HT1080 (cell line): ENCODE results near the gene GNB2. TPM values are rescaled to one million over a fixed set of nuclear protein-coding genes. Genes with fewer than 3 reads are reported as not detected.
A peak's percentile ranks its signal among the peaks of the same experiment; 100 is the strongest.

Source experiments
- DNase-seq: peaks from one replicate; pipeline ENCODE4 v3.0.0-alpha.2; 2015; ENCODE audit warnings: low read depth
- polyA plus RNA-seq, 2 experiments: library from polyadenylated mRNA; depleted of rRNA; stranded (reverse); fragments of >200 nt; gene quantifications; 2 replicates each; pipeline ENCODE4 v1.2.3, GENCODE V29; 2015
- total RNA-seq: library from RNA; depleted of rRNA; stranded (reverse); fragments of >200 nt; shearing (Covaris generic); gene quantifications from 2 replicates; pipeline ENCODE4 v1.2.3, GENCODE V29; 2014; rRNA removed

Gene GNB2
- total RNA-seq, result 92.6 and 162 TPM in 2 replicates
- 227 and 261 TPM in 2 replicates for polyA plus RNA-seq (2015; cell fraction: cytosol; rRNA removed)
- 128 and 129 TPM in 2 replicates for polyA plus RNA-seq (2015; cell fraction: nucleus; rRNA removed)

DNA sequence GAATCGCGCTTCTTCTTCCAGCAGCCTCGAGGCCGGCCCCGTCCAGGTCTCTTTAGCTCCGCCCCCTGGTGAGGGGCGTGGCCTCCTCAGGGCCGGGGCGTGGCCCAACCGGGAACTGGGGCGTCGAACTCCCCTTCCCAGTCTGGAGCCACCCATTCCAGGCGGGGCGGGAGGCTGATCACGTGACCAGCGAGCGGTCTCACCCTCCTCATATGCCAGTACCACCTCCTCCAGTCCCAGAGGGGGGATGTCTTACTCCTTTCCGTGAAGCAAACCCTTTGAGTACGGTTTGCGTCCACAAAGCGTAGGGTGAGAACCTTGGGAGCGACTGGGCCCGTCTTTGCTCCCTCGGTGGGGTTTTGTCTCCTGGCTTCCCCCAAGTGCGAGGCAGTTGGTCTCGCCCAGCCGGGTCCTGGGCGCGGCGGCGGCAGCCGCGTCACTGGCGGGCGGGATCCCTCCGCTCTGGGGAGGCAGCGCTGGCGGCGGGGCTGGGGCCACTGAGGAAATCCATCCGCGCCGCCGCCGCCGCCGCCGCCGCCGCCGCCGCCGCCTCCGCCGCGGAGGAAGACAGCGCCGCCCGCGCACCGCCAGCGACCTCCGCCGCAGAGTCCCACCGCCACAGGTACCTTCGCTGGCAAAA, at the start of gene GNB2:
Gene GNB2 (plus strand): TSS at position 439 of the 640 bp plus-strand sequence. CDS start 2,526 bp downstream, outside the sequence.
- peak; percentile 98 for DNase-seq

DNA sequence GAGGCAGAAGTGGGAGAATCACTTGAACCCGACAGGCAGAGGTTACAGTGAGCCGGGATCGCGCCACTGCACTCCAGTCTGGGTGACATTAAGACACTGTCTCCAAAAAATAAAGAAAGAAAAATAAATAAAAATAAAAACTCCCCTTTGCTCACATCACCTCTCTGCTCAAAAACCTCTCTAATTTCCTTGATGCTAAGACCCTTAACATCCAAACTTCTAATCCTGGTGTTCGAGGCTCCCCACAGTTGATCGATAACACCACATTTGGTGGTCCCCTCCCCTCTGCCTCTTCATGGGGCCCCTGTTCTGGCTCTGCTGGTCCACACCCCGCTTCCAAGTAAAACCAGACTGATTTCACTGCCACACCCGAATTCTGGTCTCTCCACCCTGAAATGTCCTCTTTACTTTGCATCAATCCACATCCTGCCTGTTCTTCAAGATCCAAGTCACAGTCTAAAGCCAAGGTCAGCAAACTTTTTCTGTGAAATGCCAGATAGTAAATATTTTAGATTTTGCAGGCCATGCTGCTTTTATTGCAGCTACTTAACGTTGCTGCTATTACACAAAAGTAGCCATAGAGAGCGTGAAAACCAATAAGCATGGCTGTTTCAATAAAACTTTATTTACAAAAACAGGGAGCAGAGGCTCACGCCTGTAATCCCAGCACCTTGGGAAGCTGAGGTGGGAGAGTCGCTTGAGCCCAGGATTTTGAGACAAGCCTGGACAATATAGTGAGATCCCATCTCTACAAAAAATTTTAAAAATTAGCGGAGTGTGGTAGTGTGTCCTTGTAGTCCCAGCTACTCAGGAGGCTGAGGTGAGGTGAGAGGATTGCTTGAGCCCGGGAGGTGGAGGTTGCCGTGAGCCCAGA, 49.4 kb upstream of the GNB2 start:
- DNase-seq, result no peak

DNA sequence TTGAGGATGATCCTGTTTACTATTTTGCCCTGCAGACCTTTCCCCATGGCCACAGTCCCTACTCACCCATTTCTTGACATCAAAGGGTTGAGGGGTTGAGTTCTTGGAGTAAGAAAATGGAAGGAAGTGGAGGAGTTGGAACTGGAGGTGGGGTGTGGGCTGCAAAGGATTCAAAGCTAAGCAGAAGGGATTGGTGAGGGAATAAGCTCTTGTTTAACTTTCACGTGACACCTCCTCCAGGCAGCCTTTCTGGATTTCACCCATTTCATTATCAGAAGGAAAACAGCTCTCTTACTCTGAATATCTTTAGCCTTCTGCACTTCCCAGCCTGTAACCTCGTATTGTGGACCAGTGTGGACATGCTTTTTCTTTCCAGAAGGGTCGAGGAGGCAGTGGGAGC, 47.5 kb upstream of the GNB2 start:
- DNase-seq, result no peak

DNA sequence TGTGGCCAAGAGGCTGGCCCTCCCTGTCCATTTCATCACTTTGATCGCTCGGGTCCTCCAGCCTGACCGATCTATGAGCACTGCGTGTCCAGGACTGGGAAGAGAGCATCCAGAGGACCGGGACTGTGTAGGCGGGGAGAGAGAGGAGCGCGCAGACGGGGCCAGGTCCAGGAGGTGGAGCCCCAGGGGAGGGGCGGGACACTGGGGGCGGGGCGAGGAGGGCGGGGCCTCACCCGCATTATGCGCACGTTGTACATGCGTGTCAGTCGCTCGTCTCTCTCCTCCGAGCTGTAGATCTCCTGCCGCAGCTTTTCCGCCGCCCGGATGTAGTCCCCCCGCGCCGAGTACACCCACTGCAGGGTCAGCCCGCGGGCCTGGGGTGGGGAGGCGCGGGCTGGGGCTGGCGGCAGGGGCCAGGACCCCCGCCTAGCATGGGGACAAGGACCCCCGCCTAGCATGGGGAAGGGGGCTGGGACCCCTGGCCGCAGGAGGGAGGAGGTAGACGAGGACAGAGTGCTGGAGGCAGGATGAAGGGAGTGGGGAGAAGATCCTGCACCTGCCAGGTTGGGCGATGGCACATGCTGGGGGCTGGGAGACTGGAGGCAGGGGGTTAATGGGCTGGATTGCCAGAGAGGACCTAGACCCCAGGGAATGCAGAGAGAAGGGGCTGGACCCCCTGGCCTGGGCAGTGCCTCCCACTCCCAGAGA, 46.9 kb upstream of the GNB2 start:
- DNase-seq, result no peak

DNA sequence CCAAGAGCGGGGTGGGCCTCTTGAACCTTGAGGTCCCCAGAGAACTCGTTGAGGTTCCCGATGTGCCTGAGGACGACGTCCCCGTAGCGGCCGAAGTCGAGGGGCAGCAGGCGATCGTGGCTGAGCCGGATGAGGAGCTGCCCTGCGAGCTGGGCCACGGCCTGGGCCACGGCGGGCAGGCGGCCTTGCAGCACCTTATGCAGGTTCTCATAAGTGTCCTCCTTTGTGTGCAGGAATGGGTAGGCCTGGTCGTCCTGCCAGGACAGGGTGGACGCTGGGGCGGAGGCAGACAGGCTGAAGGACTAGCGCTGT, 46.3 kb upstream of the GNB2 start:
- no peak for DNase-seq

DNA sequence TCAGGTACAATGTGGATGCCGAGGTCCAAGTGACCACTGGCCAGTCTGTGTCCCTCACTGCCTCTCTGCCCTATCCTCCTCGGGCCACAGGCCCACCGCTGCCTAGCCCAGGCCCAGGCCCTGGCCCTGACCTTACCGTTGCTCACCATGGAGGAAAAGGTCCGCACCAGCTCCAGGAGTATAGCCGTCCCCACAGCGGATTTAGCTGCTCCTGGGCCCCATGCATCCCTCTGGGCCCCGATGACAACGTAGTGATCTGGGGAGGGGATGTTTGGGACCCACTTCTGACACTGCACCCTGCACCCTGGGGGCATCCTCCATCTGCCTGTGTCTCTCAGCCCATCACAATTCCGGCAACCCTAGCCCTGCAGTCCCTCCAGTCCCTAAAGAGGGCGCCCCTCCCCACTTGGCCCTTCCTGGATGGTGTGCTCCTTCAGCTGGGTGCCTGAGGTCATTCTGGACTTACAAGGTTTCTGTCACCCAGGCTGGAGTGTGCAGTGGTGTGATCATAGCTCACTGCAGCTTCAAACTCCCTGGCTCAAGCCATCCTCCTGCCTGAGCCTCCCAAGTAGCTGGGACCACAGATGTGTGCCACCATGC, 44.3 kb upstream of the GNB2 start:
- DNase-seq, result peak; percentile 18

DNA sequence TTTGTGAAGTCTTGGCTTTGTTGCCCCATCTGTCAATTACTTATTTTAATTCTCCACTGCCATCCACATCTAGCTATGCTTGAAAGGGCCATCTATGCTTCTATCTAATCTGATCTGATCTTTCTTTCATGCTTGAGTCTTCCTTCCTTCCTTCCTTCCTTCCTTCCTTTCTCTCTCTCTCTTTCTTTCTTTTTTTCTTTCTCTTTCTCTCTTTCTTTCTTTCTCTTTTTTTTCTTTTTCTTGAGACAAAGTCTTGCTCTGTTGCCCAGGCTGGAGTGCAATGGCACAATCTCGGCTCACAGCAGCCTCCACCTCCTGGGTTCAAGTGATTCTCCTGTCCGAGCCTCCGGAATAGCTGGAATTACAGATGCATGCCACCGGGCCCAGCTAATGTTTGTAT, 43.5 kb upstream of the GNB2 start:
- DNase-seq, result no peak

DNA sequence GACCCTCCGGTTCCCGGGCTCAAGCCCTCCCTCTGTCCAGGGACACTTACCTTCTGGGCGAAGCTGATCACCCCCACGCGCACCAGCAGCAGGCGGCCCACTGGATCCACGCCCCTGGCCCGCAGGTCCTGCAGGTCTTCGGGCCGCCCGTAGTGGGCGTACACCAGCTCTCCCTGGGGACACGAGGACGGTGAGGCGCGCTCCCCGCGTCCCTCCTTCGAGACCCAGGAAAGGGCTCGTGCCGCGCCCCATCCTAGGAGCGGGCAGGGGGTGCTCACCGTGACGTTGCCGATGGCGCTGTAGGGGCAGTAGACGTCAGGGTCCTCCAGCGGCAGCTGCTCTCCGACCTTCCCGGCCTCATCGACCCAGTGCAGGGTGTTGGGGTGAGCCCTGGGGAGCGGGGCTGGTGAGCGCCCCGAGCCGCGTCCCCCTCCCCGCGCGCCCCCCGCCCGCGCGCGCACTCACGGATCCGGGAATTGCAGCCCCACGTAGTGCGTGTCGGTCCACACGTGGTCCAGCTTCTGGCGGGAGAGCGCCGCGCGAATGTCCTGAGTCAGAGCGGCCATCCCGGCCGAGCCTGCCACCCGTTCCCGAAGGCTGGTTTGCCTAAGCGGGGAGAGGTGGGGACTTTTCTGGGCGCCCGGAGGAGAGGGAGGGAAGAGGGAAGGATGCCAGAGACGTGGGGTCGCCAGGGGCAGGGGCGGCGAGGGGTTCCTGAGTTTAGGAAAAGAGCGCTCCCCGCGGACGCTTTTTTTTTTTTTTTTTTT, 40.4 kb upstream of the GNB2 start:
- no peak for DNase-seq

DNA sequence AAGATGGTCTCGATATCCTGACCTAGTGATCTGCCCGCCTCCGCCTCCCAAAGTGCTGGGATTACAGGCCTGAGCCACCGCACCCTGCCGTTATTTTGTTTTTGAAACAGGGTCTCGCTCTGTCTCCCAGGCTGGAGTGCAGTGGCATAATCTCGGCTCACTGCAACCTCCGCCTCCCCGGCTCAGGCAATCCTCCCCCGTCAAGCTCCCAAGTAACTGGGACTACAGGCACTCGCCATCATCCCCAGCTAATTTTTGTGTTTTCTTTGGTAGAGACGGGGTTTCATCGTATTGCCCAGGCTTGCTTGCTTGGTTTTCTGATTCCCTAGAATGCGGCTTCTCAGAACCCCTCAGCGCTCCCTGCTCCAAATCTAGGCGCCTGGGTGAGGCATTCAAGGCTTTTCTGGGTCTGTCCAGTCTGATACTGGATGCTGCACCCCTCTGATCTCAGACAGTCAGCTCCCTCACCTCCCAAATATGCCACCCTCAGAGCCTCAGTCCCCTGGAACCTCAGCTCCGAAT, 33.5 kb upstream of the GNB2 start:
- DNase-seq, result no peak

DNA sequence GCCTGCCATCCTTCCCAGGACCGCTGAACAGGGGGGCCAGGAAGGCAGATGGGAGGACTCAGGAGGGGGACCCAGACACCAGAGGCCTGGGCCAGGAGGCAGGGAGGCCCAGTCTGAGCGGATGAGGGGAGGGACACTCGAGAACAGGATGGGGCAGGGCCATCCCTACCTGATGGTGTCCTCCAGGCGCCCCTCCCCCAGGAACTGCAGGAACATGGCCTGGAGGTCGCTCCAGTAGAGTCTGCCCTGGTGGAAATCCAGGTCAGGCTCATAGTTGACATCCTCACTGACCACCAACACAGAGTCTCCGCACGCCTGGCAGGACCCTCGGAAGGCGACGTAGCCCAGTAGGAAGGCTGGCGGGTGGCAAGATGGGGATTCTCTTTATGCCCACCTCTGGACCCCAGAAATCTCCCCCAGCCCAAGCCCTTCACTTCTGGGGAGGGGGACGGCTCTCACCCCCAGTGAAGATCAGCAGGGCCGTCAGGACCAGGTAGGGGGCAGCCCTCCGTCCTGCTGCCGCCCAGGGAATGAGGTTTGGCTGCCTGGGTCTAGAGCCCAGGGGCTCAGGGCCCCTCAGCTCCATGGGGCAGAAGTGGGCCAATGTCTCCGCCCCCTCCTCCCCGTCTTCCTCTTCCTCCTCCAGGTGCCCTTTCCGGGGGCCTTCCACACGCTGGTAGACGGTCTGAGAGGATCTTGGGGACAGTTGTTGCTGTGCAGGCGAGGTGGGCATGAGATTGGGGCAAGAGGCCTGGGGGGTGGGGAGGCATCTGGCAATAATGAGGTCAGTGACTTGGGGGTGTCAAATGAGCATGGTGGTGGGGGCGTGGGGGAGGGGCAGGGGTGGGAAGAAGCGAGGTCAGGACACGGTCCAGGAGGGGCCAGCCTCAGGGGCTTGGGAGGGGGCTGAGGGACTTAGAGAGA, 32.8 kb upstream of the GNB2 start:
- DNase-seq, result no peak

DNA sequence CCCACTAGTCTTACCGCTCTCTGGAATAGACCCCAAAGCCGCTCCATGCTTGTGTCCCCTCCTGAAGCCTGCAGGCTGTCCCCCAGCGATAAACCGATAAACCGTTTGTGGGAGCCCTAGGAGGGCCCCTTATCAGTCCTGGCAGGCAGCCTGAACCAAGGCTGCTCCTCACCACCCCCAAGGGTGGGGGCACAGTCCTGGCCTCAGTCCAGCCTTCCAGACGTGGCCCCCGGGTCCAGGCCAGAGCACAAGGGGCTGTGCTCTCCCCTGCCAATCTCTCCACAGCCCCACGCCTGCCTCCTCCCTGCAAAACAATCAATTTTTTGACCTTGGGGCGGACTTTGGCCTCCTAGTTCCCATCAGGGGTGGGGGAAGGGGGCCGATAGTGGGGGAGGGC, 32.1 kb upstream of the GNB2 start, which contains the start of gene TFR2:
Gene TFR2 (minus strand): TSS at position 90 of the 397 bp plus-strand sequence. CDS start 43 bp downstream, at position 47.
- DNase-seq, result no peak

DNA sequence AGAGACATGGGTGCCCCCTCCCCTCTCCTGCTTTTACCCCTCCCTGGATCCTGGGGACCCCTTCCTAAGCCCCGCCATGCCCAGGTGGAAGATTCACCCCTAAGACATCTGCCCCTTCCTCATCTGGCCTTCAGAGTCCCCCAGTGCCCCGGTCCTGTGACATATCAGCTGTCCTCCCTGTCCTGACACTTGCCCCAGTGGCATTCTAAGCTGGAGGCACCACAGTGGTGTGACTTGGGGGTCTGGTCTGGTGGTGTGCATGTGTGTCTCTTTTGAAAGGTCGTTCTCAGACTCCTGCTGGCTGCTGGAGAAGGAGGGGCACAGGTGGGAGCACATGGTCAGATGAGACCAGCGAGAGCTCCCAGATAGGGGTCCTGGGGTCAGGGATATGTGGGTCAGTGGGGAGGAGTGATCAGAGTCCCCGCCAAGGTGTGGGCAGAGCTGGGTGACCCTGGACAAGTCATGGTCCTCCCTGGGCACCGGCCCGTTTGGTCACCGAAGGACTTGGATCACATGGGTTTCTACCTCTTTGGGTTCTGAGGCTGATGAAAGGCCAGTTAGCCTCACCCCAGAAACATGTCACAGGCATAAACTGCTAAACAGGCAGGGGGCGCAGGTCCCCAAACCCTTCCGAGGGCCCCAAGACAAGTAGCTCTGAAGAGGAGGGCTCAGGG, 31.5 kb upstream of the GNB2 start:
- DNase-seq, result no peak

DNA sequence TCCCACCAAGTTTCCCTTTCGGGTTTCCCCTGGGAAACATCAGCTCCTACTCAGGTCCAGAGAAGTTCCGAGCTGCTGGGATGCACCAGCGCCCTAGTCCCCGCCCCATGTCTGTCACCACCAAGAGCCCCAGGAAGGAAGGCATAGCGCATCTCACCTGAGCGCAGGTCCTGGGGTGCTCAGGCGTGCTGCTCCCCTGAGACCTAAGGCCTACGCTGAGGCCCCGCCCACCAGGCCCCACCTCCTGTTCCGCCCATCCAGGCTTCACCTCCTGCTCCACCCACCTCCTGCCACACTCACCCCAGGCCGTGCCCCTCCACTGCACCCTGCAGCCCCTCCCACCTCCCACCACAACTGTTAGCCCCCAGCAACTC, 31.0 kb upstream of the GNB2 start:
- no peak for DNase-seq

DNA sequence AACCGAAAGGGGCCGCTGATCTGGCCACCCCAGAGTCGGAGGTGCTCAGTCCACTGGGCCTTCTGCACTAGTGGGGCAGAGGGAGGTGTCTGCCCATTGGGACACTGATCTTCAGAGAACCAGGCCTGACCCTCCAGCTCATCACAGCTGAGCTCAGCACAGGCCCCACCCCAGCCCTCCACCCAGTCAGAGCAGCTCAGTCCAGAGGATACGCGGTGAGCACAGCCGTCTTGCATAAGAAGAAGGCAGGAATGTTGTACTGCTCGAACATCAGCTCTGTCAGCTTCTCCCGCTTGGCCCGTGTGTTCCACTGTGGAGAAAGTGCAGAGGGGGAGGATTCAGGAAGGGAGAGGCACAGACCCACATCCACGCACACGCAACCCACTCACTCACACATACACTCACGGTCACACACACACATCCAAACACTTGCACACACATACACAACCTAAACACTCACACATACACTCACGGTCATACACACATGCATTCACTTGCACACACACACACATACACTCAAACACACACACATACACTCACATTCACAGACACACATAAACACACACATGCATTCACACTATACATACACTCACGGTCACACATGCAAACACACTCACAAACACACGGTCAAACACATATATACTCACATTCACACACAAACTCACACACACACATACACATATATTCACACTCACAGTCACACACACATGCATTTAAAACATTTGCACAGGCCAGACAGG, 23.5 kb upstream of the GNB2 start:
- no peak for DNase-seq

DNA sequence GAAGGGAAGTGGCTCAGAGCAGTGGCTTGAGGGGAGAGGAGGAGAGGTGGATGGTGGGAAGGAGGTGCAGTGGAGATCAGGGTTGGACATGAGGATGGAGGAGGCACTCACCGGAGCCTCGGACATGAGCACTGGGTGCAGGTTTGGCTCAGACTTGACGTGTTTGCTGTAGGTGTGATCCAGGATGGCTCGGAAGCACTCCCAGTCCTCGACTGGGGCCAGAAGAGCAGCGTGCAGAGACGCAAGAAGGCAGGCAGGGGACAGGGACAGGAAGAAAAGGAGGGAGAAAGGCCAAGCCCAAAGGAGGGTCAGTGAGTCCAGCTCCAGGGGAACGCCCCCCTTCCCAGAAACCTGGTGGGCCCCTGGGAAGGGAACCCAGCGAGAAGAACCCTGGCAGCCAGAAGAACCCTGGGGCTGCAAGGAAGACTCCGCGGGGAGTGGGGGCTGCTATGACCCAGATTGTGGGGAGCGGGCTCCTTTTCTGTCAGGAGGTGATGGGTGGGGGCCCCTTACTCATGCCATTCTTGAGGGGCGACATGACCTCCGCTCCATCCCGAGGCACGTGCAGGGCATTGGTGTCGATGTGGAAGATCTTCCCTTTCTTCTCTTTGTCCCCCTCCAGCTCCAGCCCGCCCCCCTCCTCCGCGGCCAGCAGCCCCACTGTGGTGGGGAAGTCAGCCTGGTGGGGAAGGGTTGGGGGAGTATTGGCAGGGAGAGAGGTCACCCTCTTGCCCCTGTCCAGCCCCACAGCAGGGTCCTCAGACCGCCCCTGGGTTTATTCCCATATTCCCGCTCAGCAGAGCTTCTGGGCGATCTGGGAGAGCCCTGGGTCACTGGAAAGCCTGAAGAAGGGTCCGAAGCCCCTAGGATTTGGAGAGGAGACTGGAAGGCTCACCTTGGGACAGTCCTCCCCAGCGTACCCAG, 18.4 kb upstream of the GNB2 start:
- DNase-seq, result no peak

DNA sequence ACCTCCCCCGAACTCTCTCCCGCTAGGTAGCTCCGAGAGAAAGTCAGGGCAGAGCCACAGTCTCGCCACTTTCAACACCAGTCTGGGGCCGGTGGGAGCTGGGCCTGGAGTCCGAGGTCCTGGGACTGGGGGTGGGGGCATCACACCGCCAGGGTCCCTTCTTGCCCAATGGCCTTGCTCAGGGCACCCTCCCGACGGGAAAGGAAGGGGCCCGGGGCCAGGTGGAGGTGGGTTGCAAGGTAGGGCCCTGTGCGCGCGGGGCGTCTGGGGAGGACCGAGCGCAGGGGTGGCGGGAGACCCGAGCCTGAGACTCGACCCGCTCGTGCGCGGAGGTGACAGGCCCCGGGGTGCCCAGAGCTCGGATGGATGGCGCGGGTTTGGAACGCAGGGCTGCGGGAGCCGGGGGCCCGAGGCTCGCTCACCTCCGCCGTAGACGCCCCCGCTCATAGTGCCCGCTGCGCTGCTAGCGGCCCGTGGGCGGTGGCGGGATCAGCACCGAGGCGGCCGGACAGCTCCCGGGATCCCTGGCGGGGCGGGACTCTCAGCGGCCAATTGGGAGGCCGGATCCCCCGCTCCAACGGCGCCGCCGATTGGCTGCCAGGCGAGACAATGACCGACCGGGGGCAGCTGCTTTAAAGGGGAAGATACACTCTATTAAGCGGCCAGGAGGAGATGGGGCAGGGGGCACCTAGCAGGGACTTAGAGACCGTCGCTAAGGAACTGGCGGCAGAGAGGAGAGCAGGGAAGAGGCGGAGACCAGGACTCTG, 17.4 kb upstream of the GNB2 start, which contains the start of gene ACTL6B:
Gene ACTL6B (minus strand): TSS at position 541 of the 767 bp plus-strand sequence. CDS start 94 bp downstream, at position 447.
- peak; percentile 31 for DNase-seq
